ENCODE data around the gene OSBPL1A. TPM values are rescaled to one million over a fixed set of nuclear protein-coding genes. Genes with fewer than 3 reads are reported as not detected.

Gene OSBPL1A
- total RNA-seq, 1 donor from 2014 or later, result 42.0 TPM

GRCh38 chr18:24319757-24320156 is 77.9 kb downstream of the OSBPL1A start:
- DNase-seq (no peak), ATAC-seq (no peak)
- H3K36me3 ChIP-seq, result no peaks in the 10 kb centered on the region
- H3K27ac ChIP-seq, result no peak overlapping the region
- no peaks in the 10 kb centered on the region for H3K4me1 ChIP-seq
- H3K4me3 ChIP-seq, result no peak overlapping the region
- intact Hi-C loops (cut with DNase I), result no loop called here
- TF ChIP-seq CTCF (IDR thresholded peaks at IDR 0.05), result no peak
- no peaks in the 10 kb centered on the region for H3K9me3 ChIP-seq
- no peaks in the 10 kb centered on the region for H3K27me3 ChIP-seq

- Histone ChIP-seq H3K4me1 (no peaks in the 10 kb centered on the region), H3K36me3 (peaks cover 12% of the 10 kb centered on the region), H3K4me3 (no peak overlapping the region), H3K27ac (no peak overlapping the region), H3K9me3 (no peaks in the 10 kb centered on the region), H3K27me3 (no peaks in the 10 kb centered on the region)
- intact Hi-C loops (cut with DNase I), result no loop called here
- TF ChIP-seq CTCF (IDR thresholded peaks at IDR 0.05), result no peak
- ATAC-seq (no peak), DNase-seq (no peak)
Observed at GRCh38 chr18:24317370-24317769, 80.3 kb downstream of the OSBPL1A start.

DNA sequence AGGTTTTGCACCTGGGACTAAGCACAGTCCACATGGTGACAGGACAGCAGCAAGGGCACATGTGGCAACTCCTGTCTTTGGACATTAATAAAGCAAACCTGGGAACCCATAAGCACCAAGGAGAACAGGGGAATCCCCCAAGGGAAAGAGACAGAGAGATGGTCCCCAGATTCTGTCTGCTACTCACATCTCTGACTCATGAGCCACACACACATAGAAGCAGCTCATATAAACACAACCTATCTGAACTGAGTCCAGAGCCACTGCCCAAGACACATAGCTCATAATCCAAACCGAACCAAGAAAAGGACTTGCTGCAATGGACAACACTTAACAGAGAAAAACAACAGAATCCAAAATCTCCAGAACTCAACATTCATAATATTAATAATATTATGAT is 82.5 kb downstream of the OSBPL1A start:
- no peak for TF ChIP-seq CTCF (IDR thresholded peaks at IDR 0.05)
- Histone ChIP-seq H3K4me1 (no peaks in the 10 kb centered on the region), H3K27me3 (no peaks in the 10 kb centered on the region), H3K4me3 (no peak overlapping the region), H3K27ac (no peak overlapping the region), H3K9me3 (no peaks in the 10 kb centered on the region), H3K36me3 (peaks cover 22% of the 10 kb centered on the region)
- intact Hi-C loops (cut with DNase I), result no loop called here
- DNase-seq, result no peak
- ATAC-seq, result no peak

- no peaks in the 10 kb centered on the region for H3K9me3 ChIP-seq
- DNase-seq (no peak), ATAC-seq (no peak)
- H3K36me3 ChIP-seq, result peaks cover under 1% of the 10 kb centered on the region
- no peak overlapping the region for H3K4me3 ChIP-seq
- H3K27me3 ChIP-seq, result no peaks in the 10 kb centered on the region
- H3K27ac ChIP-seq, result no peak overlapping the region
- no peaks in the 10 kb centered on the region for H3K4me1 ChIP-seq
- TF ChIP-seq CTCF (IDR thresholded peaks at IDR 0.05), result no peak
- intact Hi-C loops (cut with DNase I), result no loop called here
Observed at GRCh38 chr18:24306201-24306600, 91.4 kb downstream of the OSBPL1A start.

GRCh38 chr18:24300703-24301102 is 96.9 kb downstream of the OSBPL1A start:
- Histone ChIP-seq H3K27me3 (no peaks in the 10 kb centered on the region), H3K4me3 (no peak overlapping the region), H3K36me3 (no peaks in the 10 kb centered on the region), H3K4me1 (no peaks in the 10 kb centered on the region), H3K27ac (no peak overlapping the region), H3K9me3 (no peaks in the 10 kb centered on the region)
- intact Hi-C loops (cut with DNase I), result no loop called here
- no peak for ATAC-seq
- no peak for TF ChIP-seq CTCF (IDR thresholded peaks at IDR 0.05)
- no peak for DNase-seq

GRCh38 chr18:24296276-24296675 is 101.3 kb downstream of the OSBPL1A start:
- intact Hi-C loops (cut with DNase I), result no loop called here
- Histone ChIP-seq H3K4me3 (no peak overlapping the region), H3K36me3 (no peaks in the 10 kb centered on the region), H3K4me1 (no peaks in the 10 kb centered on the region), H3K27me3 (no peaks in the 10 kb centered on the region), H3K27ac (no peak overlapping the region), H3K9me3 (no peaks in the 10 kb centered on the region)
- ATAC-seq, result no peak
- TF ChIP-seq CTCF (IDR thresholded peaks at IDR 0.05), result no peak
- DNase-seq, result no peak
